Stimulated activated naive CD4-positive, alpha-beta T cell treated with Interleukin-2 at 50 U/mL for 16 hours (primary cell): Measurements from ENCODE around the gene BGLAP.
"Not testable (repeated sequence)": the region's sequence is repeated elsewhere in the genome, so short reads cannot be mapped to it uniquely, and the experiment has no call there.

Source experiments
- DNase-seq: peaks from one replicate; lab custom pipeline; 2025; lab: John Stamatoyannopoulos, UW

Gene BGLAP

GRCh38 chr1:156241926-156242325 lies at the start of gene BGLAP:
TSS of gene BGLAP (plus strand) at chr1:156242184. CDS start at chr1:156242232, 48 bp downstream.
- no peak for DNase-seq

GRCh38 chr1:156193208-156193487 lies 48.8 kb upstream of the BGLAP start:
- no peak for DNase-seq

DNA sequence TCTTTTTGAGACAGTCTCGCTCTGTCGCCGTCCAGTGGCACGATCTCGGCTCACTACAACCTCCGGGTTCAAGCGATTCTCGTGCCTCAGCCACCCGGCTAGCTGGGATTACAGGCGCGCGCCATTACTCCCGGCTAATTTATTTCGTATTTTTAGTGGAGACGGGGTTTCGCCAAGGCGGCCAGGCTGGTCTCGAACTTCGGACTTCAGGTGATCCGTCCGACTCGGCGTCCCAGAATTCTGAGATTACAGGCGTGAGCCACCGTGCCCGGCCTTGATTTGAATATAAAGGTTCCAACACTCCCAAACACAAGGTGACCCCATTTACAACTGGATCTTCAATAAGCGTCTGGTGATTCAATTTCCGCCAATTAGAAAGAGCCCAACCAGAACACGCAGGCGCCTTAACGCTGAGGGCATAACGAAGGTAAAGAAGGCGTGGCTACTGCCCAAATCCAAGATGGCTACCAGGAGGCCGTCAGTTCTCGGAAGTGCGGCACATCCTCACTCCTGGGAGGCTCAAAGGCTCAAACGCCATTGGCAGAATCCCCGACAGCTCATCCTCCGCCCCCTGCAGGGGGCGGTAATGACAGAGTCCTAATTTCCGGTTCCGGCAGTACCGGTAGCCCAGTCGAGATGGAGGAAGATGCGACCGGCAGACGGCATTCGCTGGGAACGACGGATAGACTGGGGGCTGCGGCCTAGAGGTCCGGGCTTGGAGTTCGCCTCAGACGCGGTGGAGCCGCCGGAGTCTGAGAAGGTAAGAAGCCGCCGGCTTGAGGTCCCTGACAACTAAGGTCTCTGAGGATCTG lies 48.3 kb upstream of the BGLAP start, which contains the start of gene SLC25A44:
Gene SLC25A44, plus strand, starts transcription at position 617 of the 812 bp plus-strand sequence. CDS start 5,744 bp downstream, outside the sequence.
- DNase-seq = peak; percentile 92

- DNase-seq = no peak
These were observed 47.7 kb upstream of the BGLAP start for GRCh38 chr1:156194300-156194652.

GRCh38 chr1:156195853-156196252 lies 46.1 kb upstream of the BGLAP start:
- no peak for DNase-seq

- DNase-seq = no peak
These were observed 45.5 kb upstream of the BGLAP start for GRCh38 chr1:156196445-156196844.

DNA sequence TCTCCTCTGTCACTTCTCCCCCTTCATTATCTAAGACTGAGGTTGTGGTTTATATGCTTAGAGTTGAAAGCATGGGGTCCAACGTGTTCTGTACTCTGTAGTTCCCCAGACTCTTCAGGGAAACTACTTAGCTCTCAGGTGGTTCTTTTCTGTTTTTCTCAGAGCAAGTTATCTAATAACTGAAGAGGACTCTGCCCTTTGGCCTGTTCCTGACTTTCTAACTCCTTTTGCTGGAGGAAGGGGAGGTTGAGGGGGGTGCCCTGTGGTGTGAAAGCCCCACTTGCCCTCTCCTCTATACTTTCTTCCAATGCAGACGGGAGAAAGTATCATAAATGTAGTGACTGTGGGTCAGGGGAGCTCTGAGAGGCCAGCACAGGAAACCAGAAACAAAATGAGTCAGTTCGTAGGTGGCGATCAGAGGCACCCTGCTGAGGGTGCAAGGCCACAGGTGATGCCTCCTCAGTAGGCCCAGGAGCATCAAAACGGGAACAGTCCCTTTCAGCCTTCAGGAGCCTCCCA lies 43.1 kb upstream of the BGLAP start:
- DNase-seq = no peak

- no peak for DNase-seq
These were observed 41.9 kb upstream of the BGLAP start for GRCh38 chr1:156200044-156200443.

DNA sequence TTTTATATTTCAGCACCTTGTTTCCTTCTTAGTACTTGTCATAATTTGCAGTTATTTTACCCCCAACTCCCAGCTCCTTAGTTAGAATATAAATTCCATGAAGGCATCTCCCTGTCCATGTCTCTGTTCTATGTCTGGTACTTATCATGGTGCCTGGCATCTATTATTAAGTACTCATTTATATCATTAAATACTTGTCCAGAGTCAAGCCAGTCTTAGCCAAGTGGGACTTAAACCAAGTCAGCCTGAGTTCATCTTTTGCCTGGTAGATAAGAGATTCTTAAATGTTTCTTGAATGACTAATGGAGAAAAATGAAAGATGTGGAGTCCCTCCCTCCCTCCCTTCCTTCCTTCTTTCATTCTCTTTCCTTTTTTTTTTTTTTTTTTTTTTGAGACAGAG lies 38.7 kb upstream of the BGLAP start:
- no peak for DNase-seq

DNA sequence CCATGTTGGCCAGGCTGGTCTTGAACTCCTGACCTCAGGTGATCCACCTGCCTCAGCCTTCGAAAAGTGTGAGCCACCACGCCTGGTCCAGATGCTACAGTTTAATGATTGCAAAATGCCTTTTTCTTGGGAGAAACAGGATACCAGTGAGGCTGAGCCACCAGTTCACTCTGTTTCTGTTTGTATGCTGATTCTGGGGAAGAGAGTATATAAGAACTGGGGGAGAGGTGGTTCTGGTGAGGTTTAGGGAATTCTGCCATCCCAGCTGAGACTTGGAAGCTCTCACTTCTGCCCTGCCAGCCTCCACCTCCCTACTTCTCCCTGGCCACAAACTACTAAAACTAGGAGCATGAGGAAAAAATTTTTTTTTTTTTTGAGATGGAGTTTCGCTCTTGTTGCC lies 37.3 kb upstream of the BGLAP start:
- no peak for DNase-seq

GRCh38 chr1:156211243-156211642 lies 30.7 kb upstream of the BGLAP start:
- DNase-seq = no peak

DNA sequence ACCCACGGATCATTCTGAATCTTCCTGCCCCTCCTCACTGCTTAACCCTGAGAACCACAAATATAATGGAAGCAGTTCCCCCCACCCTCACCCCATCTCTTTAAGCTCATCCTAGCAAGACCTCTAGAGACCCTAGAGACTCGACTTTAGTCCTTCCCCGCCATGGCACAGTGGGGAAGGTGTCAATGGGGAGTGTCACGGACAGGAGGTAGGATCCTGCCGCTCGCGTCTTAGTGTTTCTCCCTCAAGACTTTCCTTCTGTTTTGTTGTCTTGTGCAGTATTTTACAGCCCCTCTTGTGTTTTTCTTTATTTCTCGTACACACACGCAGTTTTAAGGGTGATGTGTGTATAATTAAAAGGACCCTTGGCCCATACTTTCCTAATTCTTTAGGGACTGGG lies 29.9 kb upstream of the BGLAP start:
- DNase-seq = no peak

DNA sequence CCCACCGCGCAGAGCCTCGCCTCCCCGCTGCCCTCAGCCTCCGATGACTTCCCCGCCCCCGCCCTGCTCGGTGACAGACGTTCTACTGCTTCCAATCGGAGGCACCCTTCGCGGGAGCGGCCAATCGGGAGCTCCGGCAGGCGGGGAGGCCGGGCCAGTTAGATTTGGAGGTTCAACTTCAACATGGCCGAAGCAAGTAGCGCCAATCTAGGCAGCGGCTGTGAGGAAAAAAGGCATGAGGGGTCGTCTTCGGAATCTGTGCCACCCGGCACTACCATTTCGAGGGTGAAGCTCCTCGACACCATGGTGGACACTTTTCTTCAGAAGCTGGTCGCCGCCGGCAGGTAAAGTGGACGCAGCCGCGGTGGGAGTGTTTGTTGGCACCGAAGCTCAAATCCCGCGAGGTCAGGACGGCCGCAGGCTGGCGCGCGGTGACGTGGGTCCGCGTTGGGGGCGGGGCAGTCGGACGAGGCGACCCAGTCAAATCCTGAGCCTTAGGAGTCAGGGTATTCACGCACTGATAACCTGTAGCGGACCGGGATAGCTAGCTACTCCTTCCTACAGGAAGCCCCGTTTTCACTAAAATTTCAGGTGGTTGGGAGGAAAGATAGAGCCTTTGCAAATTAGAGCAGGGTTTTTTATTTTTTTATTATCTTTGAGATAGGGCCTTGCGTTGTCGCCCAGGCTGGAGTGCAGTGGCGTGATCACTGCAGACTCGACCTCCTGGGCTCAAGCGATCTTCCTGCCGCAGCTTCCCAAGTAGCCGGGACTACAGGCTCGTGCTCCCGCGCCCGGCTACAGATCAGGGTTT lies 28.9 kb upstream of the BGLAP start, which contains the start of gene PMF1:
Gene PMF1, plus strand, starts transcription at position 175 of the 811 bp plus-strand sequence. Its CDS starts 9 bp downstream, at position 184.
- peak; percentile 96 for DNase-seq

DNA sequence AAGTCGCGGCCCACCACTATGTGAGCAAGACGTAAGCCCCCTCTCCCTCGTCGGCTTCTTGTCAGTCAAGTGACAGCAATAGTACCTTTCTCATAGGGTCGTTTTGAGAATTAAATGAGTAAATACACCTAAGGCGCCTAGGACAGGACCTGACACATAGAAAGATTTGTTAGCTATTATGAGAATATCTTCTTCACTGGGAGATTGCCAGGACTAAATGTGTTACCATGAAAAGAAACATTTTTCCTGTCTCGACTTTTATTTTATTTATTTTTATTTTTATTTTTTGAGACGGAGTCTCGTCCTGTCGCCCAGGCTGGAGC lies 28.4 kb upstream of the BGLAP start:
- DNase-seq = no peak

DNA sequence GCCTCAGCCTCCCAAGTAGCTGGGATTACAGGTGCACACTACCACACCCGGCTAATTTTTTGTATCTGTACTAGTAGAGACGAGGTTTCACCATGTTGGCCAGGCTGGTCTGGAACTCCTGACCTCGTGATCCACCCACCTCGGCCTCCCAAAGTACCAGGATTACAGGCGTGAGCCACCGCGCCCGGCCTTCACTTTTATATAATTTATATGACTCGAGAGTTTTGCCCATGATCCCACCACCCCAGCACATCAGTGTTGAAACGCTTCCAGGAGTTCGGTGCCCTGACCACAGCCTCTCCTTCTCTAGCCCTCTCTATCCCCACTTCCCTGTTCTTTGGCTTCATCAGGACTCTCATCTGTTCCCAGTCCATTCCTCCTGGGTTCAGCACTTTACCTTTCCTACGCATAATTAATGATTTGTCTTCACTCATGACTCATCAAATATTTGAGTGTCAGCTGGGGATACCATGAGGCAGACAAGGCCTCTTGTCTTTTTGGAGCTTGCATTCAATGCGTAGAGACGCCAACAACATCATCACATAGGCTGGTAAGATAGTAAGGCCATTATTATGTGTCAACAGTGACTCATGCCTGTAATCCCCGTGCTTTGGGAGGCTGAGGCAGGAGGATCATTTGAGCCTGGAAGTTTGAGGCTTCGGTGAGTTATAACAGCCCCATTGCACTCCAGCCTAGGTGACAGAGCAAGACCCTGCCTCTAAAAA lies 27.8 kb upstream of the BGLAP start:
- DNase-seq = peak; percentile 22

DNA sequence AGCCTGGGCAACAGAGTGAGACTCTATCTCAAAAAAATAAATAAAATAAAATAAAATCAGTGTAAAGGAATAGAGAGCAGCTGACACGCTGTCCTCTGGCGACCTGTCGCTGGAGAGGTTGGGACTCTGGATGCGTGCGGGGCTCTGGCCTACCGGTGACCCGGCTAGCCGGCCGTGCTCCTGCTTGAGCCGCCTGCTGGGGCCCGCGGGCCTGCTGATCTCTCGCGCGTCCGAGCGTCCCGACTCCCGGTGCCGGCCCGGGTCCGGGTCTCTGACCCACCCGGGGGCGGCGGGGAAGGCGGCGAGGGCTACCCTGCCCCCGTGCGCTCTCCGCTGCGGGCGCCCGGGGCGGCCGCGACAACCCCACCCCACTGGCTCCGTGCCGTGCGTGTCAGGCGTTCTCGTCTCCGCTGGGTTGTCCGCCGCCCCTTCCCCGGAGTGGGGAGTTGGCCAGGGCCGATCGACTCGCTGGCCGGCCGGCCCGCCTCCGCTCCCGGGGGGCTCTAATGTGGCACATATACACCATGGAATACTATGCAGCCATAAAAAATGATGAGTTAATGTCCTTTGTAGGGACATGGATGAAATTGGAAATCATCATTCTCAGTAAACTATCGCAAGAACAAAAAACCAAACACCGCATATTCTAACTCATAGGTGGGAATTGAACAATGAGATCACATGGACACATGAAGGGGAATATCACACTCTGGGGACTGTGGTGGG lies 25.5 kb upstream of the BGLAP start:
- DNase-seq = not testable (repeated sequence)

- peak; percentile 36 for DNase-seq
These were observed 24.1 kb upstream of the BGLAP start for GRCh38 chr1:156217871-156218270.

DNA sequence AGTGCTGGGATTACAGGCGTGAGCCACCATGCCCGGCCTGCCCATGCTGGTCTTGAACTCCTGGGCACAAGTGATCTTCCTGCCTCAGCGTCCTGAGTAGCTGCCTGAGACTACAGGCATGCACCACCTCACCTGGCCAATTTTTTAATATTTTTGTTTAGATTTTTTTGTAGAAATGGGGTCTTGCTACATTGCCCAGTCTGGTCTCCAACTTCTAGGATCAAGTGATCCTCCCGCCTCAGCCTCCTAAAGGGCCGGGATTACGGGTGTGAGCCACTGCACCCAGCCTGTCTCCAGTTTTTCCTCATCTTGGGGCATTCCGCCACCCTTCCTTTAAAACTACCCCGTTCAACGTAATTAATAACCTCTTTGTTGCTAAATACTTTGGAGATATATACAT lies 21.8 kb upstream of the BGLAP start:
- DNase-seq = no peak

- DNase-seq = no peak
These were observed 19.8 kb upstream of the BGLAP start for GRCh38 chr1:156221986-156222692.

GRCh38 chr1:156225677-156226014 lies 16.3 kb upstream of the BGLAP start:
- no peak for DNase-seq

DNA sequence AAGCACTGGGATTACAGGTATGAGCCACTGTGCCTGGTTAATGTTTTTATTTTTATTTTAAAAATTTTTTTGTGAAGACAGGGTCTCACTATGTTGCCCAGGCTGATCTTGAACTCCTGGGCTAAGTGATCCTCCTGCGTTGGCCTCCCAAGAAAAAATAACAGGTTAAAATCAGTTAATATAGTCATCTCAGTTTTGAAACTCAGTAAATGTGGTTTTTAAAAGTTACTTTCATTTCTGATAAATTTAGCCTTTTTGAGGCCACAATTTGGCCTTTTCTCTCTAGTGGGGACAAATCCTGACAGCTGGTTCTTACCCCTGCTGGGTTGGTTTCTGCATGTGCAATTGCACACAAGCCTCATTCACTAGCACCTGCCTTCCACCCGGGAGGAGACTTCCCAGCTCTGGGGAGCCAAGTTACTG lies 15.9 kb upstream of the BGLAP start:
- no peak for DNase-seq
